Activated effector memory CD4-positive, alpha-beta T cell treated with Interleukin-2 at 50 U/mL for 16 hours (primary cell): ENCODE measurements around the gene RPL19.

Source experiments
- DNase-seq: peaks from one replicate; pipeline ENCODE4 v3.0.0-alpha.2; 2020

The RPL19 gene

GRCh38 chr17:39199820-39200069 is 338 bp upstream of the RPL19 start:
- DNase-seq: peak; percentile 77

- no peak for DNase-seq
Observed at GRCh38 chr17:39200957-39201510, 951 bp downstream of the RPL19 start.

- no peak for DNase-seq
Observed at GRCh38 chr17:39204245-39204644, 4.2 kb downstream of the RPL19 start.

GRCh38 chr17:39205112-39205526 is 5.0 kb downstream of the RPL19 start:
- DNase-seq: no peak

- DNase-seq: no peak
Observed at GRCh38 chr17:39208136-39208535, 8.1 kb downstream of the RPL19 start.

GRCh38 chr17:39208893-39209292 is 8.8 kb downstream of the RPL19 start:
- DNase-seq: no peak

- peak; percentile 36 for DNase-seq
Observed at GRCh38 chr17:39209317-39210092, 9.4 kb downstream of the RPL19 start.

- DNase-seq: no peak
Observed at GRCh38 chr17:39210093-39210434, 10.0 kb downstream of the RPL19 start.

GRCh38 chr17:39212195-39212810 is 12.2 kb downstream of the RPL19 start:
- no peak for DNase-seq

- DNase-seq: no peak
Observed at GRCh38 chr17:39212841-39213480, 12.9 kb downstream of the RPL19 start.

- no peak for DNase-seq
Observed at GRCh38 chr17:39213852-39214251, 13.8 kb downstream of the RPL19 start.

- no peak for DNase-seq
Observed at GRCh38 chr17:39217734-39218369, 17.8 kb downstream of the RPL19 start.

GRCh38 chr17:39218906-39219305 is 18.8 kb downstream of the RPL19 start:
- no peak for DNase-seq

GRCh38 chr17:39219647-39220154 is 19.6 kb downstream of the RPL19 start:
- no peak for DNase-seq

- no peak for DNase-seq
Observed at GRCh38 chr17:39221572-39221971, 21.5 kb downstream of the RPL19 start.

GRCh38 chr17:39222151-39222550 is 22.1 kb downstream of the RPL19 start:
- no peak for DNase-seq

GRCh38 chr17:39222866-39223834 is 23.1 kb downstream of the RPL19 start:
- no peak for DNase-seq

GRCh38 chr17:39223907-39224777 is 24.1 kb downstream of the RPL19 start:
- no peak for DNase-seq

GRCh38 chr17:39224778-39225307 is 24.8 kb downstream of the RPL19 start:
- no peak for DNase-seq

- DNase-seq: no peak
Observed at GRCh38 chr17:39225308-39225958, 25.4 kb downstream of the RPL19 start, which contains the start of gene STAC2. Gene STAC2 (minus strand): TSS chr17:39225945. CDS start chr17:39225502, 443 bp downstream.
